ENCODE measurements around the gene SPPL3.

SPPL3 gene

GRCh38 chr12:120767071-120768024 is 136.8 kb downstream of the SPPL3 start:
- no peak for TF ChIP-seq ZC3H10 (CRISPR knock-in tag; IDR thresholded peaks at IDR 0.05)
- TF ChIP-seq ZNF8 (CRISPR knock-in tag; IDR thresholded peaks at IDR 0.05), result no peak
- no peak for TF ChIP-seq TCF4 (CRISPR knock-in tag; IDR thresholded peaks at IDR 0.05; ENCODE audit: borderline replicate concordance)
- no peak for TF ChIP-seq ARNTL (CRISPR knock-in tag; IDR thresholded peaks at IDR 0.05; ENCODE audit: borderline replicate concordance, low read depth)
- TF ChIP-seq, protein P1, sequence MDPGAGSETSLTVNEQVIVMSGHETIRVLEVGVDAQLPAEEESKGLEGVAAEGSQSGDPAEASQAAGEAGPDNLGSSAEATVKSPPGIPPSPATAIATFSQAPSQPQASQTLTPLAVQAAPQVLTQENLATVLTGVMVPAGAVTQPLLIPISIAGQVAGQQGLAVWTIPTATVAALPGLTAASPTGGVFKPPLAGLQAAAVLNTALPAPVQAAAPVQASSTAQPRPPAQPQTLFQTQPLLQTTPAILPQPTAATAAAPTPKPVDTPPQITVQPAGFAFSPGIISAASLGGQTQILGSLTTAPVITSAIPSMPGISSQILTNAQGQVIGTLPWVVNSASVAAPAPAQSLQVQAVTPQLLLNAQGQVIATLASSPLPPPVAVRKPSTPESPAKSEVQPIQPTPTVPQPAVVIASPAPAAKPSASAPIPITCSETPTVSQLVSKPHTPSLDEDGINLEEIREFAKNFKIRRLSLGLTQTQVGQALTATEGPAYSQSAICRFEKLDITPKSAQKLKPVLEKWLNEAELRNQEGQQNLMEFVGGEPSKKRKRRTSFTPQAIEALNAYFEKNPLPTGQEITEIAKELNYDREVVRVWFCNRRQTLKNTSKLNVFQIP (CRISPR knock-in tag; IDR thresholded peaks at IDR 0.05; ENCODE audit: borderline replicate concordance, low read depth), result no peak
- no peak for TF ChIP-seq ZNF565 (CRISPR knock-in tag; conservative IDR thresholded peaks at IDR 0.05; ENCODE audit: low read depth)
- TF ChIP-seq SNAI2 (CRISPR knock-in tag; IDR thresholded peaks at IDR 0.05), result no peak
- TF ChIP-seq RARB (CRISPR knock-in tag; IDR thresholded peaks at IDR 0.05), result no peak
- TF ChIP-seq, protein P2, sequence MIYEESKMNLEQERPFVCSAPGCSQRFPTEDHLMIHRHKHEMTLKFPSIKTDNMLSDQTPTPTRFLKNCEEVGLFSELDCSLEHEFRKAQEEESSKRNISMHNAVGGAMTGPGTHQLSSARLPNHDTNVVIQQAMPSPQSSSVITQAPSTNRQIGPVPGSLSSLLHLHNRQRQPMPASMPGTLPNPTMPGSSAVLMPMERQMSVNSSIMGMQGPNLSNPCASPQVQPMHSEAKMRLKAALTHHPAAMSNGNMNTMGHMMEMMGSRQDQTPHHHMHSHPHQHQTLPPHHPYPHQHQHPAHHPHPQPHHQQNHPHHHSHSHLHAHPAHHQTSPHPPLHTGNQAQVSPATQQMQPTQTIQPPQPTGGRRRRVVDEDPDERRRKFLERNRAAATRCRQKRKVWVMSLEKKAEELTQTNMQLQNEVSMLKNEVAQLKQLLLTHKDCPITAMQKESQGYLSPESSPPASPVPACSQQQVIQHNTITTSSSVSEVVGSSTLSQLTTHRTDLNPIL (CRISPR knock-in tag; IDR thresholded peaks at IDR 0.05; ENCODE audit: low read depth), result no peak
- TF ChIP-seq, protein P3, sequence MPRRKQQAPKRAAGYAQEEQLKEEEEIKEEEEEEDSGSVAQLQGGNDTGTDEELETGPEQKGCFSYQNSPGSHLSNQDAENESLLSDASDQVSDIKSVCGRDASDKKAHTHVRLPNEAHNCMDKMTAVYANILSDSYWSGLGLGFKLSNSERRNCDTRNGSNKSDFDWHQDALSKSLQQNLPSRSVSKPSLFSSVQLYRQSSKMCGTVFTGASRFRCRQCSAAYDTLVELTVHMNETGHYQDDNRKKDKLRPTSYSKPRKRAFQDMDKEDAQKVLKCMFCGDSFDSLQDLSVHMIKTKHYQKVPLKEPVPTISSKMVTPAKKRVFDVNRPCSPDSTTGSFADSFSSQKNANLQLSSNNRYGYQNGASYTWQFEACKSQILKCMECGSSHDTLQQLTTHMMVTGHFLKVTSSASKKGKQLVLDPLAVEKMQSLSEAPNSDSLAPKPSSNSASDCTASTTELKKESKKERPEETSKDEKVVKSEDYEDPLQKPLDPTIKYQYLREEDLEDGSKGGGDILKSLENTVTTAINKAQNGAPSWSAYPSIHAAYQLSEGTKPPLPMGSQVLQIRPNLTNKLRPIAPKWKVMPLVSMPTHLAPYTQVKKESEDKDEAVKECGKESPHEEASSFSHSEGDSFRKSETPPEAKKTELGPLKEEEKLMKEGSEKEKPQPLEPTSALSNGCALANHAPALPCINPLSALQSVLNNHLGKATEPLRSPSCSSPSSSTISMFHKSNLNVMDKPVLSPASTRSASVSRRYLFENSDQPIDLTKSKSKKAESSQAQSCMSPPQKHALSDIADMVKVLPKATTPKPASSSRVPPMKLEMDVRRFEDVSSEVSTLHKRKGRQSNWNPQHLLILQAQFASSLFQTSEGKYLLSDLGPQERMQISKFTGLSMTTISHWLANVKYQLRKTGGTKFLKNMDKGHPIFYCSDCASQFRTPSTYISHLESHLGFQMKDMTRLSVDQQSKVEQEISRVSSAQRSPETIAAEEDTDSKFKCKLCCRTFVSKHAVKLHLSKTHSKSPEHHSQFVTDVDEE (CRISPR knock-in tag; IDR thresholded peaks at IDR 0.05), result no peak
- no peak for TF ChIP-seq GLIS3 (CRISPR knock-in tag; IDR thresholded peaks at IDR 0.05)
- no peak for TF ChIP-seq PATZ1 (CRISPR knock-in tag; IDR thresholded peaks at IDR 0.05; ENCODE audit: borderline replicate concordance)
- TF ChIP-seq, protein P4, sequence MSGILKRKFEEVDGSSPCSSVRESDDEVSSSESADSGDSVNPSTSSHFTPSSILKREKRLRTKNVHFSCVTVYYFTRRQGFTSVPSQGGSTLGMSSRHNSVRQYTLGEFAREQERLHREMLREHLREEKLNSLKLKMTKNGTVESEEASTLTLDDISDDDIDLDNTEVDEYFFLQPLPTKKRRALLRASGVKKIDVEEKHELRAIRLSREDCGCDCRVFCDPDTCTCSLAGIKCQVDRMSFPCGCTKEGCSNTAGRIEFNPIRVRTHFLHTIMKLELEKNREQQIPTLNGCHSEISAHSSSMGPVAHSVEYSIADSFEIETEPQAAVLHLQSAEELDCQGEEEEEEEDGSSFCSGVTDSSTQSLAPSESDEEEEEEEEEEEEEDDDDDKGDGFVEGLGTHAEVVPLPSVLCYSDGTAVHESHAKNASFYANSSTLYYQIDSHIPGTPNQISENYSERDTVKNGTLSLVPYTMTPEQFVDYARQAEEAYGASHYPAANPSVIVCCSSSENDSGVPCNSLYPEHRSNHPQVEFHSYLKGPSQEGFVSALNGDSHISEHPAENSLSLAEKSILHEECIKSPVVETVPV (CRISPR knock-in tag; IDR thresholded peaks at IDR 0.05), result no peak
- ATAC-seq, result no peak

GRCh38 chr12:120766566-120766965 is 137.6 kb downstream of the SPPL3 start:
- ATAC-seq, result no peak
- TF ChIP-seq RARB (CRISPR knock-in tag; IDR thresholded peaks at IDR 0.05) (no peak), CSDC2 (CRISPR knock-in tag; IDR thresholded peaks at IDR 0.05) (no peak), ZC3H10 (CRISPR knock-in tag; IDR thresholded peaks at IDR 0.05) (no peak), OSR1 (CRISPR knock-in tag; IDR thresholded peaks at IDR 0.05) (no peak), SNAI2 (CRISPR knock-in tag; IDR thresholded peaks at IDR 0.05) (no peak), TCF4 (CRISPR knock-in tag; IDR thresholded peaks at IDR 0.05; ENCODE audit: borderline replicate concordance) (no peak), PPARA (CRISPR knock-in tag; IDR thresholded peaks at IDR 0.05; ENCODE audit: borderline replicate concordance) (no peak), ISL1 (CRISPR knock-in tag; IDR thresholded peaks at IDR 0.05) (no peak), GLIS3 (CRISPR knock-in tag; IDR thresholded peaks at IDR 0.05) (no peak), BACH2 (CRISPR knock-in tag; IDR thresholded peaks at IDR 0.05; ENCODE audit: borderline replicate concordance) (no peak), ZNF565 (CRISPR knock-in tag; conservative IDR thresholded peaks at IDR 0.05; ENCODE audit: low read depth) (no peak), TOX (CRISPR knock-in tag; IDR thresholded peaks at IDR 0.05; ENCODE audit: borderline replicate concordance) (no peak)
- TF ChIP-seq, protein P2 (CRISPR knock-in tag; IDR thresholded peaks at IDR 0.05; ENCODE audit: low read depth), result no peak
- TF ChIP-seq, protein P3 (CRISPR knock-in tag; IDR thresholded peaks at IDR 0.05), result no peak
- TF ChIP-seq, protein P1 (CRISPR knock-in tag; IDR thresholded peaks at IDR 0.05; ENCODE audit: borderline replicate concordance, low read depth), result no peak
- TF ChIP-seq, protein P4 (CRISPR knock-in tag; IDR thresholded peaks at IDR 0.05), result no peak

Data from SK-N-SH treated with all-trans-retinoic acid at 6 μM for 48 hours (cell line).